SK-N-SH treated with all-trans-retinoic acid at 6 μM for 48 hours (cell line): ENCODE data around the gene DLG1.
"Not testable (repeated sequence)": the region's sequence is repeated elsewhere in the genome, so short reads cannot be mapped to it uniquely, and the experiment has no call there.

ENCODE experiments used
- ATAC-seq: fragments of 200-7000 bp; cut with Tn5 transposase; 3 replicates; pipeline ENCODE4 v1.9.1; 2020; ENCODE audit warnings: mild to moderate bottlenecking, moderate library complexity
- ARNTL ChIP-seq: fragments of 450-650 bp; formaldehyde crosslinking; IDR thresholded peaks from 2 replicates; pipeline ENCODE4 v1.5.0; 2020; ENCODE audit warnings: low read depth, mild to moderate bottlenecking, moderate library complexity, borderline replicate concordance
- BACH2 ChIP-seq: fragments of 250-450 bp; sonication (Bioruptor Pico); IDR thresholded peaks from 2 replicates; pipeline ENCODE4 v1.9.0; 2021; ENCODE audit warnings: mild to moderate bottlenecking, borderline replicate concordance
- CSRNP3 ChIP-seq: fragments of 250-450 bp; sonication (Bioruptor Pico); IDR thresholded peaks from 2 replicates; pipeline ENCODE4 v1.5.1; 2021; ENCODE audit warnings: mild to moderate bottlenecking, moderate library complexity
- ESRRG ChIP-seq: fragments of 250-450 bp; sonication (Bioruptor Pico); IDR thresholded peaks from 2 replicates; pipeline ENCODE4 v1.6.1; 2021; ENCODE audit warnings: mild to moderate bottlenecking
- GLIS3 ChIP-seq: fragments of 250-450 bp; sonication (Bioruptor Pico); IDR thresholded peaks from 2 replicates; pipeline ENCODE4 v1.5.0; 2020; ENCODE audit warnings: mild to moderate bottlenecking, moderate library complexity
- ISL1 ChIP-seq: fragments of 250-450 bp; sonication (Bioruptor Pico); IDR thresholded peaks from 2 replicates; pipeline ENCODE4 v2.1.2; 2022; ENCODE audit warnings: mild to moderate bottlenecking, moderate library complexity
- OSR1 ChIP-seq: fragments of 250-450 bp; sonication (Bioruptor Pico); IDR thresholded peaks from 2 replicates; pipeline ENCODE4 v1.8.0; 2022; ENCODE audit warnings: moderate library complexity, mild to moderate bottlenecking, inconsistent platforms
- PATZ1 ChIP-seq: fragments of 250-450 bp; sonication (Bioruptor Pico); IDR thresholded peaks from 2 replicates; pipeline ENCODE4 v1.8.0; 2020; ENCODE audit warnings: mild to moderate bottlenecking, moderate library complexity, borderline replicate concordance
- POU6F1 ChIP-seq: fragments of 250-450 bp; sonication (Bioruptor Pico); IDR thresholded peaks from 2 replicates; pipeline ENCODE4 v1.8.0; 2021; ENCODE audit warnings: low read depth, mild to moderate bottlenecking, moderate library complexity, borderline replicate concordance
- PPARA ChIP-seq: fragments of 250-450 bp; sonication (Bioruptor Pico); IDR thresholded peaks from 2 replicates; pipeline ENCODE4 v1.5.0; 2020; ENCODE audit warnings: mild to moderate bottlenecking, borderline replicate concordance
- RARB ChIP-seq: fragments of 250-450 bp; sonication (Bioruptor Pico); IDR thresholded peaks from 2 replicates; pipeline ENCODE4 v1.8.0; 2021; ENCODE audit warnings: mild to moderate bottlenecking, moderate library complexity
- TCF4 ChIP-seq: fragments of 250-450 bp; sonication (Bioruptor Pico); IDR thresholded peaks from 2 replicates; pipeline ENCODE4 v1.8.0; 2021; ENCODE audit warnings: mild to moderate bottlenecking, moderate library complexity, borderline replicate concordance
- TOX ChIP-seq: fragments of 250-450 bp; sonication (Bioruptor Pico); IDR thresholded peaks from 2 replicates; pipeline ENCODE4 v1.8.0; 2021; ENCODE audit warnings: mild to moderate bottlenecking, moderate library complexity, borderline replicate concordance
- TSHZ2 ChIP-seq: fragments of 250-450 bp; sonication (Bioruptor Pico); IDR thresholded peaks from 2 replicates; pipeline ENCODE4 v1.5.0; 2020; ENCODE audit warnings: mild to moderate bottlenecking, moderate library complexity
- ZC3H10 ChIP-seq: fragments of 250-450 bp; sonication (Bioruptor Pico); IDR thresholded peaks from 2 replicates; pipeline ENCODE4 v1.5.1; 2021; ENCODE audit warnings: mild to moderate bottlenecking, moderate library complexity
- ZFP3 ChIP-seq: fragments of 250-450 bp; sonication (Bioruptor Pico); IDR thresholded peaks from 2 replicates; pipeline ENCODE4 v1.5.0; 2020; ENCODE audit warnings: mild to moderate bottlenecking, moderate library complexity
- ZFP30 ChIP-seq: fragments of 450-650 bp; formaldehyde crosslinking; IDR thresholded peaks from 2 replicates; pipeline ENCODE4 v1.5.0; 2022; ENCODE audit warnings: mild to moderate bottlenecking, moderate library complexity
- ZNF565 ChIP-seq: fragments of 450-650 bp; formaldehyde crosslinking; conservative IDR thresholded peaks from 2 replicates; pipeline ENCODE4 v1.5.0; 2020; ENCODE audit warnings: low read depth, mild to moderate bottlenecking, moderate library complexity
- ZNF70 ChIP-seq: fragments of 450-650 bp; formaldehyde crosslinking; IDR thresholded peaks from 2 replicates; pipeline ENCODE4 v1.5.0; 2020; ENCODE audit warnings: mild to moderate bottlenecking, moderate library complexity
- ZNF8 ChIP-seq: fragments of 450-650 bp; formaldehyde crosslinking; IDR thresholded peaks from 2 replicates; pipeline ENCODE4 v1.5.0; 2020; ENCODE audit warnings: mild to moderate bottlenecking, moderate library complexity

The DLG1 gene

GRCh38 chr3:197203714-197204146, 94.7 kb downstream of the DLG1 start:
- ATAC-seq: no peak; the same call in 2 of the 3 replicates

GRCh38 chr3:197202694-197203093, 95.7 kb downstream of the DLG1 start:
- TF ChIP-seq ZFP30 (CRISPR knock-in tag) (no peak), PPARA (CRISPR knock-in tag) (no peak), ESRRG (CRISPR knock-in tag) (no peak), GLIS3 (CRISPR knock-in tag) (no peak), TOX (no peak), POU6F1 (CRISPR knock-in tag) (no peak), TSHZ2 (CRISPR knock-in tag) (no peak), BACH2 (CRISPR knock-in tag) (no peak)
- no peak for ATAC-seq

More at GRCh38 chr3:197203714-197204146, 94.7 kb downstream of the DLG1 start:
- TF ChIP-seq ISL1 (CRISPR knock-in tag) (no peak), RARB (CRISPR knock-in tag) (no peak), ZNF8 (CRISPR knock-in tag) (no peak), ZFP30 (CRISPR knock-in tag) (no peak), TSHZ2 (CRISPR knock-in tag) (no peak)

GRCh38 chr3:197201791-197202452, 96.5 kb downstream of the DLG1 start:
- no peak for ATAC-seq
- no peak for TF ChIP-seq RARB (CRISPR knock-in tag)
- no peak for TF ChIP-seq OSR1 (CRISPR knock-in tag)
- no peak for TF ChIP-seq CSRNP3 (CRISPR knock-in tag)
- no peak for TF ChIP-seq TOX
- TF ChIP-seq ZFP3 (CRISPR knock-in tag): no peak
- no peak for TF ChIP-seq GLIS3 (CRISPR knock-in tag)
- no peak for TF ChIP-seq ISL1 (CRISPR knock-in tag)
- no peak for TF ChIP-seq ARNTL
- TF ChIP-seq ZNF70 (CRISPR knock-in tag): no peak
- no peak for TF ChIP-seq ZNF8 (CRISPR knock-in tag)
- TF ChIP-seq ZFP30 (CRISPR knock-in tag): no peak
- TF ChIP-seq ZC3H10 (CRISPR knock-in tag): no peak
- TF ChIP-seq PPARA (CRISPR knock-in tag): no peak
- no peak for TF ChIP-seq ZNF565
- TF ChIP-seq POU6F1 (CRISPR knock-in tag): no peak
- TF ChIP-seq PATZ1 (CRISPR knock-in tag): no peak
- TF ChIP-seq ESRRG (CRISPR knock-in tag): no peak
- TF ChIP-seq TCF4: no peak

- not testable (repeated sequence) for ATAC-seq
Measured at GRCh38 chr3:197200856-197201255, 97.6 kb downstream of the DLG1 start.
